Activated naive CD8-positive, alpha-beta T cell treated with anti-CD3 and anti-CD28 coated beads for 36 hours (primary cell): ENCODE data around the gene TRMT44. TPM values are rescaled to one million over a fixed set of nuclear protein-coding genes. Genes with fewer than 3 reads are reported as not detected.
A peak's percentile ranks its signal among the peaks of the same experiment; 100 is the strongest.

ENCODE experiments used
- DNase-seq: peaks from one replicate; pipeline ENCODE4 v3.0.0; 2021
- H3K27ac Mint-ChIP-seq: one replicate; pipeline ENCODE4 v1.8.0; 2022; ENCODE audit warnings: mild to moderate bottlenecking, moderate library complexity, mixed read lengths
- H3K27me3 Mint-ChIP-seq: one replicate; pipeline ENCODE4 v1.8.0; 2022; ENCODE audit warnings: mild to moderate bottlenecking, mixed read lengths
- H3K36me3 Mint-ChIP-seq: one replicate; pipeline ENCODE4 v1.8.0; 2021; ENCODE audit warnings: mild to moderate bottlenecking, mixed read lengths
- H3K4me1 Mint-ChIP-seq: one replicate; pipeline ENCODE4 v1.8.0; 2021; ENCODE audit warnings: mixed read lengths
- H3K4me3 Mint-ChIP-seq: one replicate; pipeline ENCODE4 v1.8.0; 2022; ENCODE audit warnings: mild to moderate bottlenecking, moderate library complexity, mixed read lengths
- H3K9me3 Mint-ChIP-seq: one replicate; pipeline ENCODE4 v1.8.0; 2022; ENCODE audit warnings: mixed read lengths
- total RNA-seq, 2 experiments: library from RNA; stranded (reverse); gene quantifications; one replicate each; pipeline ENCODE4 v1.2.3, GENCODE V29; 2021

The TRMT44 gene
- total RNA-seq, 2 experiments from 2014 or later: 21.9 to 26.6 TPM

DNA sequence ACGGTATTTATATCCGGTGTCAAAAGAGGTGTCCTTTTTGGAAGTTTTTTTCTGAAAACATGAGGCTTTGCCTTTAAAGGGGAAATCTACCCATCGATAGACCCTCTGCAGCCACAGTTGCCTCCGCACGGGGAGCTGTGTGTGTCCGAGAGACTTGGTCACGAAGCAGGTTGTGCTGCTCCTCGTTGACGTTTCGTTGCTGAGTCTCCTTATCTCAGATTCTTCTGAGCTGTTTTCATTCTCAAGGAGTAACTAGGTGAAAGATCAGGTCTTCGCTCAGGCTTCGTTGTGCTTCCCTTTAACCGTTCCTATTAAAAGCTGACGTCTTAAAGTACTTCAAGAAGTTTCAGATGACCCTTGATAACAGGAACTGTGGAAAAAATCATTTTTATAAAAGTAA lies 23.8 kb downstream of the TRMT44 start:
- H3K27ac Mint-ChIP-seq: no peak overlapping the region
- H3K4me1 Mint-ChIP-seq: no peaks in the 10 kb centered on the region
- H3K4me3 Mint-ChIP-seq: no peak overlapping the region
- no peaks in the 10 kb centered on the region for H3K27me3 Mint-ChIP-seq
- H3K9me3 Mint-ChIP-seq: no peaks in the 10 kb centered on the region
- no peak for DNase-seq
- peaks cover 11% of the 10 kb centered on the region for H3K36me3 Mint-ChIP-seq

DNA sequence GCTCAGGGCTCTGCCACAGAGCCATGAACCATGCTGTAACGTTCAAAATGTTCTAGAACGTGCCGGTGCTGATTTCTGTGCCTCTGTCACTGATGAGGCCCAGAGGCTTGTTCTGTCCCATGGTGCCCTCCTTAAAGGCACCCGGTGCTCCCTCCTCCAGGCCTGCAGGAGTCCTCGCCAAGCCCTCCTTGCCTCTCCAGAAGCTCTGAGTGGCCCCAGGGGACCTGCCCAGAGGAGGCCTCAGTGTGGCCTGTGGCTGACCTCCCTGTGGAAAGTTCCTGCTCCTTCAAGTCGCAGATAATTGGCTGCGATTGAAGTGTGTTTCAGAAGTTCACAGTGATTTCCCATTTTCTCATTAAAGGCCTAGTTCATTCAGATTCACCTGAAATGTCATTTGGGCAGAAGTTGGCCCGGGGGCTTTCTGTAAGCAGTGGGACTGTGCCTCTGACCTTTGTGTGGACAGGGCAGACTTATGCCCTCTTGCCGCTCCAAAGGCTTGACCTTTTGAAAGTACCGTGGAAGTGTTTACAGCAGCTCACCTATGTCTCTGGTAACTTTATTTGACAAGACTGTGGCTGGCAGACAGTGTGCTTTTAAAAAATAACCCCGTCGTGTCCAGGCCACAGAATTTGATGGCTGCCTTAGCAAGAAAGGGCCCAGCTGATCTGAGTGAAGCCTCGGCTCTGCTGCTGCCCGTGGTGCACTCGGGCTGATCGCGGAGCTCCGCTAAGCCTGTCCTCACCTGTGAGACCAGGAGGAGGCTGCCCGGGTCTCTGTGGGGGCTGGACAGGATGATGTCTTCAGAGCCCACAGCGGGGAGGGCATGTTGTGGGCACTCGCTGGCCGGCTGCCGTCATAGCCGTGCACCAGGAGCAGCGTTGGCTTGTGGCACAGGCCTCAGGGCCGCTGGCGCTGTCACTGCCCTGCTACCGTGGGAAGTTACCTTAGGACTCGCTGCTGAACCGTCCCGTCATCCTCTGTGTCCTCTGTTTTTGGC lies 25.3 kb downstream of the TRMT44 start:
- Mint-ChIP-seq H3K27ac (no peak overlapping the region), H3K36me3 (peaks cover 11% of the 10 kb centered on the region)

DNA sequence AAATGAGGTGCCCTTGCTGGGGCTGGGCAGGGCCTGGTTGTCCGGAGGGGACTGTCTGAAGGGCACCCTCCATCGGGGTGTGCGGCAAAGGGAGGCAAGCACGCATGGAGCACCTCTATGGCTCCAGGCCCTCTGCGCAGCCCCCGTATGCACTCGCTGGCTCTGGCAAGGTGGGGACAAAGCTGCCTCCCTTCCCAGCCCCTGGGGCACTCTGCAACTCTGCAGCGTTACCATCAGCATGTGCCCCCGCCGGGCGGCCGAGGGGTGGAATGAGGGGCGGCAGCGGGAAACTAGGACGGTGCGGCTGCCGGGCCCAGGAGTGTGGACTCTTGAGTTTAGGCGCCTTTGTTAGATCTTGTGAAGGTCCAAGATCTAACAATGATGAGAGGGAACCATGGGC lies 26.4 kb downstream of the TRMT44 start:
- Mint-ChIP-seq H3K36me3 (peaks cover 9% of the 10 kb centered on the region), H3K4me3 (no peak overlapping the region), H3K27ac (no peak overlapping the region), H3K4me1 (no peaks in the 10 kb centered on the region), H3K27me3 (no peaks in the 10 kb centered on the region), H3K9me3 (no peaks in the 10 kb centered on the region)
- no peak for DNase-seq

More for the DNA sequence above, 25.3 kb downstream of the TRMT44 start:
- Mint-ChIP-seq H3K4me1 (no peaks in the 10 kb centered on the region), H3K4me3 (no peak overlapping the region), H3K9me3 (no peaks in the 10 kb centered on the region), H3K27me3 (no peaks in the 10 kb centered on the region)
- DNase-seq: no peak

DNA sequence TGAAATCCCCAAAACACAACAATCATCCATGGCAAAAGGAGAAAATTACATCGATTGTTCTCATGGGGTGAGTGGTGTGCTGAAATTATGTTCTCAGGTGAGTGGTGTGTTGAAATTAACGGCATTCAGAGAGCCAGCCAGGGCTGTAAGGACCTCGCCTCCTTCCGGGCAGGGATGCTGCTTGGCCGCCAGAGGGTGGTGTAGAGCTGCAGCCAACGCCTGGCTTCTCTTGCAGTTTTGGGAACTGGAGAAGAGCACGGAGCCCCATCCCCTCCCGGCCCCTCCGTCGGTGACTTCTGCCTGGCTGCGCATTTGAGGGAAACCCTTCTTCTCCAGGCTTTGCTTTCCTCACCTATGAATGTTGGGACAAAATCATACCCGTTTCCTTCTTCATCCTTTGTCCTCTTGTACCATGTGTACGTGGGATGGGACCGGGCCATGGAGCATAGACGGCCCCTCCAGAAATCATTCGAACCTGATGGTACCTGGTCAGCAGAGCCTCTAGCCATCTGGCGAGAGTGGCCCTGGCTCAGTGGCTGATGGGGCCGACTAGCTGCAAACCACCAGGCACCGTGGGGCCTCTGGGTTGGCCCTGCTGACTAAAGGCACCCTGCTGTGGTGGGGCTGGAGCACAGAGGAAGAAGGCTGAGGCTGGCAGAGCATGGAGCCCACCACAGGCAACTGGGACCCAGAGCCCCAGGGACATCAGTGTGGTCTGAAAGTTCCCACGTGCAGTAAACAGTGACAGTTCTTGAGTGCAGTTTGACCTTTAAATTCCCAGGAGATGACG lies 28.4 kb downstream of the TRMT44 start:
- H3K4me3 Mint-ChIP-seq: no peak overlapping the region
- peak; percentile 45 for DNase-seq
- H3K9me3 Mint-ChIP-seq: no peaks in the 10 kb centered on the region
- peaks cover 8% of the 10 kb centered on the region for H3K36me3 Mint-ChIP-seq
- H3K4me1 Mint-ChIP-seq: no peaks in the 10 kb centered on the region
- H3K27ac Mint-ChIP-seq: no peak overlapping the region
- no peaks in the 10 kb centered on the region for H3K27me3 Mint-ChIP-seq

DNA sequence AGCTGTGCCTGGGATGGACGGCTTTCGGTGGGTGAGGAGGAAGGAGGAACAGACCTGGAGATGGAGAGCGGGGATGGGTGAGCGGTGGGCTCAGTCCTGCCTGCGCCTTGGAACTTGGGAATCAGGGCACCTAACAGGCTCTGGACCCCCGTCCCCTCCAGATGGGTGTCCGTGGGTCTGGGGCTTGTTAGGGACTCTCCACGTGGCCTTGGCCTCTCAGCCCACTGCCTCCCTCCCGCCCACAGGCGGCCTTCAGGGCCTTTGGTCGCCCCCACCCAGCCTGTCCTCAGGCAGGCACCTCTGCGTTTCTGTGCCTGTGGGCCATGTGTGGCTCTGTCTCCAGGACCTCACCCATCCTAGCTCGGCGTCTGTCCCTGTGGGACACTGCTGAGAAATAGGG lies 29.0 kb downstream of the TRMT44 start:
- Mint-ChIP-seq H3K4me1 (no peaks in the 10 kb centered on the region), H3K27me3 (no peaks in the 10 kb centered on the region), H3K27ac (no peak overlapping the region), H3K4me3 (no peak overlapping the region), H3K36me3 (peaks cover 8% of the 10 kb centered on the region), H3K9me3 (no peaks in the 10 kb centered on the region)
- DNase-seq: no peak

DNA sequence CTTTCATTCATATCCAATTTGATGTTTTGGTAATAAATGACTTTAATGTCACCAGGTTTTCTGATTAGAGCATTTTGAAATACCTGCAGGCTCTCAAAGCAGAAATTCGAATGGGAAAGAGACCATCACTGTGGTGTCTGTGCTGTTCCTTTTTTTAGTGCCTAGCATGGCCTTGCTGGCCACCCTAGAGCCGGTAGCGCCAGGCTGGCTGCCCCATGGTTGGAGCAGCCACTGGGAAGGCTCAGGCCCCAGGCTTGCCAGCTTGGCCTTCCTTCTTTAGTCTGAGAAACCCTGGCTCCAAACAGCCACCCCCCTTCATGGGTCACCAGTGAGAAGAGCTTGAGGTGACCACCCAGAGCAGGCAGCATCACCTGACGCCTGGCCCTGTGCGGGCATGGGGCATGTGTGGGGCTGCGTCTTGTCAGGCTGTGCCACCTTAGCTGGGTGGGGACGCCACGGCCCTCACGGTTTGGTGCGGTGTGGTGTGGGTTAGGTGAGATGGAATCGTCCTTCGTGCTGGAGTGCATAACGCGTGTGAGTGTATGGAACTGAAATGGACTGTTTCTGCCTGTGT lies 30.0 kb downstream of the TRMT44 start:
- Mint-ChIP-seq H3K36me3 (peaks cover 4% of the 10 kb centered on the region), H3K27me3 (no peaks in the 10 kb centered on the region), H3K27ac (no peak overlapping the region), H3K9me3 (no peaks in the 10 kb centered on the region), H3K4me1 (no peaks in the 10 kb centered on the region), H3K4me3 (no peak overlapping the region)
- no peak for DNase-seq

DNA sequence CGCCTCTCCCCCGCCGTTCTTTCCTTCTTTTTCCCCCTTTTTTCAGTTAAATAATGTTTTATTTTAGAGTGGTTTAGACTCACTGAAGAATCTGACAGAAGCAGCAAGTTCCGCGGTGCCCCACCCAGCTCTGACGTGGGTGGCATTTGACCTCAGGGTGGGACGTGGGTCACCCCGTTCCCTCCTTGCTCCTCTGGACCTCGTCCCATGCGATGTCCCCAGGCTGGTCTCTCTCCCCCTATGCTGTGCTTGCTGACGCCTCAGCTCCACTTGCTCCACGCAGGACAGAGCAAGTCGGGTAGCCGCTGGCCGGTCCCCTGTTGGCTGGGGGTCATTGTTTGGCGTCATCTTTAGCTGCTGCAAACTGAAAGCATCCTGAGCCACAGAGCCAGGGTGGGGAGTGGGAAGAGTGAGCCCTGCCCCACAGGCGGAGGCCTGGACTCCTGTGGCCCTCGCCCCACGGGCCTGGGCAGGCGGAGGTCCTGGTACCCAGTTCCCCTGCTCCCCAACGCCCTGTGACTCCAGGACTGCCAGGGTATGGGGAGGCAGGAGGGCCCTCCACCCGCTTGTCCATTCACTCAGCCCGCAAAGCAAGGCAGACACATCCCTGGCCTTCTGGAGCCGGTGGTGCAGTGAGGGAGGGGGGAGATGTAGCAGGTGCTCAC lies 30.8 kb downstream of the TRMT44 start:
- no peak overlapping the region for H3K27ac Mint-ChIP-seq
- no peaks in the 10 kb centered on the region for H3K4me1 Mint-ChIP-seq
- H3K4me3 Mint-ChIP-seq: no peak overlapping the region
- no peaks in the 10 kb centered on the region for H3K9me3 Mint-ChIP-seq
- no peak for DNase-seq
- no peaks in the 10 kb centered on the region for H3K27me3 Mint-ChIP-seq
- peaks cover 4% of the 10 kb centered on the region for H3K36me3 Mint-ChIP-seq

DNA sequence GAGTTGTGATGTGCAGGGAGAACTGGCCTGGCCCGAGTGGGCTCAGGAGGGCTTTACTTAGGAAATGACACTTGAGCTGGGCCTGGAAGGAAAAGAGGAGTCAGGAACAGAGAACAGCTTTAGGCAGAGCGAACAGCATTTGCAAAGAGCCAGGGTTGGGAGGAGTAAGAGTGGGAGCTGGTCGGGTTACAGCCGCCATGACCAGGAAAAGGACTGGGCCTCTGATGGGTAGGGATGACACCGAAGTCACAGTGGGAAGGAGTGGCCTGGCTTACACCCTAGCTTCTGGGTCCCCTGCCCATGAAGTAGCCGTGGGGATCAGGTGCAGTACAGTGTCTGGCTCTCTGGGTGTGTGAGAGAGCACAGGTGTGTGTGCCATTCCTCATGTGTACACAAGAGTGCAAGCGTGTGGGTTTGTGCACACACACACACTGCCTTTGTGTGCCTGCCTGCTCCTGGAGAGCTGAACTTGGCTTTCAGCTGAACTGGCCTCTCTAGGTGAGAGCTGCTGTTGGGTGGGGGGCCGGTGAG lies 31.6 kb downstream of the TRMT44 start:
- Mint-ChIP-seq H3K27ac (no peak overlapping the region), H3K4me3 (no peak overlapping the region), H3K27me3 (no peaks in the 10 kb centered on the region), H3K4me1 (no peaks in the 10 kb centered on the region), H3K9me3 (no peaks in the 10 kb centered on the region), H3K36me3 (peaks cover 6% of the 10 kb centered on the region)
- no peak for DNase-seq

DNA sequence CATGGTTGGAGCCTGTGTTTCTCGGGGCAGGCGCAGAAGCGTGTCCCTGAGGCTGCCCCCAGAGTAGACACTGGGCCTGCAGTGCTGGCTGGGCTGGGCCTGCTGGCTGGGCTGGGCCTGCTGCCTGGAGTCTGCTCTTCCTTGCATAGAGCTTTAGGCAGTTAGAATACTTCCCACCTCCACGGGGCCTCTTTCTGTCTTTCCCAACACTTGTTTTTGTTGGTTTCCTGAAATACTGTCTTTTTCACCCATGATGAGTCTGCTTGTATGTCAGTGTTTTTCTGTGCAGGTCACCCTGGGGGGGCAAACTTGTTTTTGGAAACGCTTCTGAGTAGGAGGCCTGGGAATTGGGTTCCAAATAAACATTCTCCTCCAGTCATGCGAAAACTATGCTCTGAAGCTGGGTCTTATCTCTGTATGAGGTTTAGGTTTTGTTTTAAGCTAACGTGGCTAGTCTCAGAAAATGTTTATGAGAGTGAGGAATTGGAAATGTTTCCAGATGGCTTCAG lies 32.2 kb downstream of the TRMT44 start:
- Mint-ChIP-seq H3K4me3 (no peak overlapping the region), H3K27me3 (no peaks in the 10 kb centered on the region), H3K9me3 (no peaks in the 10 kb centered on the region), H3K36me3 (peaks cover 6% of the 10 kb centered on the region), H3K4me1 (no peaks in the 10 kb centered on the region), H3K27ac (no peak overlapping the region)
- no peak for DNase-seq

DNA sequence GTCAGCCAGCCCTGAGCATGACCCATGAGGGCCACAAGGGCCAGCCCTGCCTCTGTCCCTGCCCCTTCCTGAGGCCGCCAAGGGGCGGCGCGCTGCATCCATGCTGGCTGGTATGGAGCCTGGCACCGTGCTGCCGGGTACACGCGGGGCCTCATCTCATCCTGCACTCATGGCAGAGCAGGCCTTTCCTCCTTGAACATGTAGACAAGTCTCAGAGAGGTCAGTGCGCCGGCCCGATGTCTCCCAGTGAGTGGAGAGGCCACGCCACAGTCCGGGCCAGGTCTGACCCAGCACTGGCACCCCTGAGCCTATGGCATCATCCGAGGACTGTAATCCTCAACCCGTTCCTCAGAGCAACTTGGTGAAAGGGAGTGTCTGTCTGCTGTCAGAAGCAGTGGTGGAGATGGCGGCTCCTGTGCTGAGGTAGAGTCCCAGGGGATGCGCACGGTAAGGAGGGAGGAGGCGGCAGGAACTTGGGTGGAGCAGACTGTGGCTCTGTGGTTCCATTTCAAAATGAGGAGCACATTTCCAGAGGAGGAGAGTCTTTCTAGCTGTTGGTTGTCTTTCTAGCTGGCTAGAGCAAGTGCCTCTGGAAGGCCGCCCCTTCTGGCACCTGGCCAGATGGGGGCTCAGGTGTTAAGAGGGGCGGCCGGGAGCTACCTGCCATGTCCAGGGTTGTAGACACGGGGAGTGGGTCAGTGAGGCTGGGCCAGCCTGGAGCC lies 32.8 kb downstream of the TRMT44 start:
- H3K4me1 Mint-ChIP-seq: no peaks in the 10 kb centered on the region
- H3K4me3 Mint-ChIP-seq: no peak overlapping the region
- no peaks in the 10 kb centered on the region for H3K9me3 Mint-ChIP-seq
- no peak for DNase-seq
- H3K27ac Mint-ChIP-seq: no peak overlapping the region
- H3K36me3 Mint-ChIP-seq: peaks cover 6% of the 10 kb centered on the region
- H3K27me3 Mint-ChIP-seq: no peaks in the 10 kb centered on the region

DNA sequence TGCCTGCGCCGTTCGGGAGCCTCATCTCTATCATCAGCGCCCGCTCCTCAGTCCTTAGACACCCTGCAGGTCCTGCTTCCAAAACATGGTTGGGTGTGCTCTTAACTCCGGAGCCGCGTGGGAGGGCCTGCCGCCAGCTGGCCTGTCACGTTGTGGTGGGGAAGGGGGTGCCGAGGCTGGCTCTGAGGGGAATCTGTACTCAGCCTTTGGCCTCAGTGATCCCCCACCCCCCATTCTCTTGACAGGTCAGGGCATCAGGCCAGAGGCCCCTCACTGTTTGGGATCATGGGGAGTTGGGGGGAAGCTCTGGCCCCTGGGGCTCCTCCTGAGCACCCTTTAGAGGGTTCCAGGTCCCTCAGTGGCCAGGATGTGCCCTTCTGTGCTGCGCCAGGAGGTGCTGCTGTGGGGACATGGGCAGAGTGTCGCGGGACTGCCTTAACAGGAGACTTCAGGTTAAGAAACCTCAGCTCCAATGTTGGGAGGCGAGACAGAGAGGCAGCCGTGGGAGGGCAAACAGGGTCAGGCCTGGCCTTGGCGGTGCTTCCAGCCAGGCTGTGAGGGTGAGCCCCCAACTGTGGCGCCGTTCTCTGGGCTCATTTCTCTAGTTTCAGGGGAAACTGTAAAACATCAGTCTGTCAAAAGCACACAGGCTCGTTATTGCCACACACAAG lies 33.5 kb downstream of the TRMT44 start:
- Mint-ChIP-seq H3K36me3 (peaks cover 5% of the 10 kb centered on the region), H3K9me3 (no peaks in the 10 kb centered on the region), H3K27ac (no peak overlapping the region), H3K4me3 (no peak overlapping the region), H3K27me3 (no peaks in the 10 kb centered on the region), H3K4me1 (no peaks in the 10 kb centered on the region)
- no peak for DNase-seq

DNA sequence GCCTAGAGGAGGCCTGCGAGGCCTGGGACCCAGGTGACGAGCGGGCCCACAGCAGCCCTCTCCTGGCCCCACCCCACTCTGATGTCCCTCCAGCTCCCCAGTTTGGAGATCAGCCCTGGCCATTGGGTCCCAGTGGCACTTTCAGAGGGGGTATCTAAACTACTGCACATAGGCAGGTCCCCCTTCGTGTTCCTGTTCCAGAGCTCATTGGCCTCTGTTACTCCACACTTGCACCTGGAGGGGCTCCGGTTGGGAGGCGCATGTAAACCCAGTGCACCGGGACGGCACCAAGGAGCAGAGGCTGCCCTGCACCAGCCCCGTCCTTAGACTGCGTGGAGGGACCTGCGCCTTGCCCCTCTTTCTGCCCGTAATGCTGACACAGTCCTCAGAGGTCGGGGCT lies 34.3 kb downstream of the TRMT44 start:
- Mint-ChIP-seq H3K27me3 (no peaks in the 10 kb centered on the region), H3K4me3 (no peak overlapping the region), H3K9me3 (no peaks in the 10 kb centered on the region), H3K36me3 (peaks cover 1% of the 10 kb centered on the region), H3K27ac (no peak overlapping the region), H3K4me1 (no peaks in the 10 kb centered on the region)
- DNase-seq: no peak

DNA sequence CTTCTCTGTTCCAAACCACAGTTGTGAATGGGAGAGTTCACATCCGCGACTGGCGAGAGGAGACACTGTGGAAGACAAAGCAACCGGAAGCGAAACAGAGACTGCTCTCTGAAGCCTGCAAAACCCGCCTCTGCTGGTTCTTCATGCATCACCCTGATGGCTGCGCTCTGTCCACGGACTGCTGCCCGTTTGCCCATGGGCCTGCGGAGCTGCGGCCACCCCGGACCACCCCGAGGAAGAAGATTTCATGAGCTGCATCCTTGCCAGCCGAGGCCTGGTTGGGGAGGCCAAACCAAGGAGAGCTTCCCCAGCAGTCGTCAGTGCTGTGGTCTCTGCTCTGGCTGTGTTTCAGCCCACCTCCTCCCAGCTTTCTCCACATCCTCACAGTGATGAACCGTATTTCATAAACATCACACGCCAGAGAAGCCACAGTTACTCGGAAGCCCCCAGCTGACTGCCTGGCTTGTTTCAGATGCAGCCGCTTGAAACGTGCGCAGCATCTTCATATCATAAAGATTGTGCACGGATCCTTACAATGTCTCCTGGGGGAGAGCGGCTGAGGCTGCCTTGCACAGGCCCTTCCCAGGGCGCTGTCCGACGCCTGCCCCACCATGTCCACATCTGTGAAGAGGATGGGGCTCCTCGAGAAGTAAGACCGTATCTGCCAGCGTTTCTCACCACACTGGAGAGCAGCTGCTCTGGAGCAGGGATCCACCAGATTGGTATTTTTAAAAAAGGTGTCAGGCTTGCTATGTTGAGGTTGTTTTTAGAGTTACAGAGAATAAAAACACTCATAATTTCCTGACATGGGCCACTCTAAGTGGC lies 35.4 kb downstream of the TRMT44 start:
- Mint-ChIP-seq H3K9me3 (no peaks in the 10 kb centered on the region), H3K27ac (no peak overlapping the region), H3K36me3 (peaks cover 1% of the 10 kb centered on the region), H3K4me3 (no peak overlapping the region), H3K4me1 (no peaks in the 10 kb centered on the region), H3K27me3 (no peaks in the 10 kb centered on the region)
- no peak for DNase-seq
